ENCODE results near the gene CRACR2A. TPM values are rescaled to one million over a fixed set of nuclear protein-coding genes. Genes with fewer than 3 reads are reported as not detected.

CRACR2A gene
- total RNA-seq, 1 donor from 2014 or later: 6.5 TPM

- no peak overlapping the region for H3K27ac Mint-ChIP-seq (ENCODE audit: unreplicated experiment)
- TF ChIP-seq CTCF (IDR thresholded peaks at IDR 0.05; ENCODE audit: unreplicated experiment): no peak
- H3K36me3 Mint-ChIP-seq (ENCODE audit: low read depth, unreplicated experiment): no peaks in the 10 kb centered on the region
- H3K27me3 Mint-ChIP-seq (ENCODE audit: unreplicated experiment): peaks cover 5% of the 10 kb centered on the region
- no peaks in the 10 kb centered on the region for H3K9me3 Mint-ChIP-seq (ENCODE audit: unreplicated experiment)
- H3K4me3 Mint-ChIP-seq (ENCODE audit: unreplicated experiment): no peak overlapping the region
- DNase-seq (ENCODE audit: low spot score): no peak
- H3K4me1 Mint-ChIP-seq (ENCODE audit: unreplicated experiment): no peaks in the 10 kb centered on the region
These were observed 67.1 kb downstream of the CRACR2A start for GRCh38 chr12:3685830-3686229.

GRCh38 chr12:3684449-3685051 lies 68.4 kb downstream of the CRACR2A start:
- Mint-ChIP-seq H3K27ac (ENCODE audit: unreplicated experiment) (no peak overlapping the region), H3K4me1 (ENCODE audit: unreplicated experiment) (no peaks in the 10 kb centered on the region), H3K4me3 (ENCODE audit: unreplicated experiment) (no peak overlapping the region), H3K9me3 (ENCODE audit: unreplicated experiment) (no peaks in the 10 kb centered on the region), H3K27me3 (ENCODE audit: unreplicated experiment) (peaks cover 5% of the 10 kb centered on the region), H3K36me3 (ENCODE audit: low read depth, unreplicated experiment) (no peaks in the 10 kb centered on the region)
- no peak for DNase-seq (ENCODE audit: low spot score)
- TF ChIP-seq CTCF (IDR thresholded peaks at IDR 0.05; ENCODE audit: unreplicated experiment): no peak

GRCh38 chr12:3683670-3684069 lies 69.2 kb downstream of the CRACR2A start:
- H3K4me3 Mint-ChIP-seq (ENCODE audit: unreplicated experiment): no peak overlapping the region
- no peak for TF ChIP-seq CTCF (IDR thresholded peaks at IDR 0.05; ENCODE audit: unreplicated experiment)
- no peak overlapping the region for H3K27ac Mint-ChIP-seq (ENCODE audit: unreplicated experiment)
- H3K36me3 Mint-ChIP-seq (ENCODE audit: low read depth, unreplicated experiment): peaks cover 4% of the 10 kb centered on the region
- no peaks in the 10 kb centered on the region for H3K4me1 Mint-ChIP-seq (ENCODE audit: unreplicated experiment)
- peaks cover 2% of the 10 kb centered on the region for H3K27me3 Mint-ChIP-seq (ENCODE audit: unreplicated experiment)
- DNase-seq (ENCODE audit: low spot score): no peak
- no peaks in the 10 kb centered on the region for H3K9me3 Mint-ChIP-seq (ENCODE audit: unreplicated experiment)

GRCh38 chr12:3681595-3682061 lies 71.3 kb downstream of the CRACR2A start:
- H3K9me3 Mint-ChIP-seq (ENCODE audit: unreplicated experiment): no peaks in the 10 kb centered on the region
- TF ChIP-seq CTCF (IDR thresholded peaks at IDR 0.05; ENCODE audit: unreplicated experiment): no peak
- no peak for DNase-seq (ENCODE audit: low spot score)
- H3K36me3 Mint-ChIP-seq (ENCODE audit: low read depth, unreplicated experiment): peaks cover 4% of the 10 kb centered on the region
- no peaks in the 10 kb centered on the region for H3K4me1 Mint-ChIP-seq (ENCODE audit: unreplicated experiment)
- H3K27ac Mint-ChIP-seq (ENCODE audit: unreplicated experiment): no peak overlapping the region
- peaks cover 2% of the 10 kb centered on the region for H3K27me3 Mint-ChIP-seq (ENCODE audit: unreplicated experiment)
- no peak overlapping the region for H3K4me3 Mint-ChIP-seq (ENCODE audit: unreplicated experiment)

- H3K36me3 Mint-ChIP-seq (ENCODE audit: low read depth, unreplicated experiment): peaks cover 4% of the 10 kb centered on the region
- TF ChIP-seq CTCF (IDR thresholded peaks at IDR 0.05; ENCODE audit: unreplicated experiment): no peak
- peaks cover 2% of the 10 kb centered on the region for H3K27me3 Mint-ChIP-seq (ENCODE audit: unreplicated experiment)
- DNase-seq (ENCODE audit: low spot score): no peak
- no peak overlapping the region for H3K27ac Mint-ChIP-seq (ENCODE audit: unreplicated experiment)
- no peaks in the 10 kb centered on the region for H3K4me1 Mint-ChIP-seq (ENCODE audit: unreplicated experiment)
- H3K4me3 Mint-ChIP-seq (ENCODE audit: unreplicated experiment): no peak overlapping the region
- no peaks in the 10 kb centered on the region for H3K9me3 Mint-ChIP-seq (ENCODE audit: unreplicated experiment)
These were observed 71.9 kb downstream of the CRACR2A start for GRCh38 chr12:3680919-3681594.

Data from endothelial cell (in vitro differentiated cells).